GM12891 (cell line): ENCODE data around the gene NAALADL2.

Experiments
- POLR2A ChIP-seq: IDR thresholded peaks from 2 replicates; pipeline ENCODE4 v1.6.1; 2011; ENCODE audit warnings: low read depth, low read length, control low read depth
- TAF1 ChIP-seq: IDR thresholded peaks from 2 replicates; pipeline ENCODE4 v1.6.1; 2011; ENCODE audit warnings: low read depth, low read length, control low read depth

- no peak for TF ChIP-seq TAF1
- no peak for TF ChIP-seq POLR2A
Observed at GRCh38 chr3:175384569-175384968, 525.4 kb downstream of the NAALADL2 start.
